Embryonic facial prominence (tissue), 1 donor: ENCODE data around the gene SDK1.
"Not testable (repeated sequence)": the region's sequence is repeated elsewhere in the genome, so short reads cannot be mapped to it uniquely, and the experiment has no call there.

Source experiments
- DNase-seq: peaks from one replicate; pipeline ENCODE4 v3.0.0-alpha.2; 2016; ENCODE audit errors: extremely low spot score

Gene SDK1

GRCh38 chr7:4245135-4245865, 944.2 kb downstream of the SDK1 start:
- DNase-seq: no peak

- no peak for DNase-seq
Measured at GRCh38 chr7:4245866-4246470, 944.9 kb downstream of the SDK1 start.

- DNase-seq: no peak
Measured at GRCh38 chr7:4246536-4246935, 945.5 kb downstream of the SDK1 start.

GRCh38 chr7:4247106-4247876, 946.2 kb downstream of the SDK1 start:
- DNase-seq: no peak

GRCh38 chr7:4248295-4248694, 947.2 kb downstream of the SDK1 start:
- no peak for DNase-seq

- no peak for DNase-seq
Measured at GRCh38 chr7:4249241-4249640, 948.2 kb downstream of the SDK1 start.

GRCh38 chr7:4255336-4255735, 954.3 kb downstream of the SDK1 start:
- no peak for DNase-seq

- DNase-seq: no peak
Measured at GRCh38 chr7:4256286-4256685, 955.2 kb downstream of the SDK1 start.

- no peak for DNase-seq
Measured at GRCh38 chr7:4257146-4258111, 956.4 kb downstream of the SDK1 start.

GRCh38 chr7:4260116-4260515, 959.1 kb downstream of the SDK1 start:
- DNase-seq: not testable (repeated sequence)

GRCh38 chr7:4260867-4261600, 960.0 kb downstream of the SDK1 start:
- DNase-seq: no peak

- no peak for DNase-seq
Measured at GRCh38 chr7:4261601-4261960, 960.5 kb downstream of the SDK1 start.

GRCh38 chr7:4264206-4264605, 963.2 kb downstream of the SDK1 start:
- not testable (repeated sequence) for DNase-seq

- DNase-seq: no peak
Measured at GRCh38 chr7:4265066-4265465, 964.0 kb downstream of the SDK1 start.

- no peak for DNase-seq
Measured at GRCh38 chr7:4265676-4266075, 964.6 kb downstream of the SDK1 start.

GRCh38 chr7:4266270-4267040, 965.4 kb downstream of the SDK1 start:
- no peak for DNase-seq

GRCh38 chr7:4267341-4268039, 966.4 kb downstream of the SDK1 start:
- DNase-seq: no peak

GRCh38 chr7:4268040-4268965, 967.3 kb downstream of the SDK1 start:
- no peak for DNase-seq

GRCh38 chr7:4269086-4269485, 968.0 kb downstream of the SDK1 start:
- DNase-seq: no peak
